ENCODE results near the gene C5orf63. TPM values are rescaled to one million over a fixed set of nuclear protein-coding genes. Genes with fewer than 3 reads are reported as not detected.

The C5orf63 gene
- total and polyA plus RNA-seq, 9 of the 15 experiments (the other 6 are each of a cell fraction or from before 2014, with no cell fraction given) = 1.8 to 24.6 (median 6.2) TPM

- TF ChIP-seq, protein P1, sequence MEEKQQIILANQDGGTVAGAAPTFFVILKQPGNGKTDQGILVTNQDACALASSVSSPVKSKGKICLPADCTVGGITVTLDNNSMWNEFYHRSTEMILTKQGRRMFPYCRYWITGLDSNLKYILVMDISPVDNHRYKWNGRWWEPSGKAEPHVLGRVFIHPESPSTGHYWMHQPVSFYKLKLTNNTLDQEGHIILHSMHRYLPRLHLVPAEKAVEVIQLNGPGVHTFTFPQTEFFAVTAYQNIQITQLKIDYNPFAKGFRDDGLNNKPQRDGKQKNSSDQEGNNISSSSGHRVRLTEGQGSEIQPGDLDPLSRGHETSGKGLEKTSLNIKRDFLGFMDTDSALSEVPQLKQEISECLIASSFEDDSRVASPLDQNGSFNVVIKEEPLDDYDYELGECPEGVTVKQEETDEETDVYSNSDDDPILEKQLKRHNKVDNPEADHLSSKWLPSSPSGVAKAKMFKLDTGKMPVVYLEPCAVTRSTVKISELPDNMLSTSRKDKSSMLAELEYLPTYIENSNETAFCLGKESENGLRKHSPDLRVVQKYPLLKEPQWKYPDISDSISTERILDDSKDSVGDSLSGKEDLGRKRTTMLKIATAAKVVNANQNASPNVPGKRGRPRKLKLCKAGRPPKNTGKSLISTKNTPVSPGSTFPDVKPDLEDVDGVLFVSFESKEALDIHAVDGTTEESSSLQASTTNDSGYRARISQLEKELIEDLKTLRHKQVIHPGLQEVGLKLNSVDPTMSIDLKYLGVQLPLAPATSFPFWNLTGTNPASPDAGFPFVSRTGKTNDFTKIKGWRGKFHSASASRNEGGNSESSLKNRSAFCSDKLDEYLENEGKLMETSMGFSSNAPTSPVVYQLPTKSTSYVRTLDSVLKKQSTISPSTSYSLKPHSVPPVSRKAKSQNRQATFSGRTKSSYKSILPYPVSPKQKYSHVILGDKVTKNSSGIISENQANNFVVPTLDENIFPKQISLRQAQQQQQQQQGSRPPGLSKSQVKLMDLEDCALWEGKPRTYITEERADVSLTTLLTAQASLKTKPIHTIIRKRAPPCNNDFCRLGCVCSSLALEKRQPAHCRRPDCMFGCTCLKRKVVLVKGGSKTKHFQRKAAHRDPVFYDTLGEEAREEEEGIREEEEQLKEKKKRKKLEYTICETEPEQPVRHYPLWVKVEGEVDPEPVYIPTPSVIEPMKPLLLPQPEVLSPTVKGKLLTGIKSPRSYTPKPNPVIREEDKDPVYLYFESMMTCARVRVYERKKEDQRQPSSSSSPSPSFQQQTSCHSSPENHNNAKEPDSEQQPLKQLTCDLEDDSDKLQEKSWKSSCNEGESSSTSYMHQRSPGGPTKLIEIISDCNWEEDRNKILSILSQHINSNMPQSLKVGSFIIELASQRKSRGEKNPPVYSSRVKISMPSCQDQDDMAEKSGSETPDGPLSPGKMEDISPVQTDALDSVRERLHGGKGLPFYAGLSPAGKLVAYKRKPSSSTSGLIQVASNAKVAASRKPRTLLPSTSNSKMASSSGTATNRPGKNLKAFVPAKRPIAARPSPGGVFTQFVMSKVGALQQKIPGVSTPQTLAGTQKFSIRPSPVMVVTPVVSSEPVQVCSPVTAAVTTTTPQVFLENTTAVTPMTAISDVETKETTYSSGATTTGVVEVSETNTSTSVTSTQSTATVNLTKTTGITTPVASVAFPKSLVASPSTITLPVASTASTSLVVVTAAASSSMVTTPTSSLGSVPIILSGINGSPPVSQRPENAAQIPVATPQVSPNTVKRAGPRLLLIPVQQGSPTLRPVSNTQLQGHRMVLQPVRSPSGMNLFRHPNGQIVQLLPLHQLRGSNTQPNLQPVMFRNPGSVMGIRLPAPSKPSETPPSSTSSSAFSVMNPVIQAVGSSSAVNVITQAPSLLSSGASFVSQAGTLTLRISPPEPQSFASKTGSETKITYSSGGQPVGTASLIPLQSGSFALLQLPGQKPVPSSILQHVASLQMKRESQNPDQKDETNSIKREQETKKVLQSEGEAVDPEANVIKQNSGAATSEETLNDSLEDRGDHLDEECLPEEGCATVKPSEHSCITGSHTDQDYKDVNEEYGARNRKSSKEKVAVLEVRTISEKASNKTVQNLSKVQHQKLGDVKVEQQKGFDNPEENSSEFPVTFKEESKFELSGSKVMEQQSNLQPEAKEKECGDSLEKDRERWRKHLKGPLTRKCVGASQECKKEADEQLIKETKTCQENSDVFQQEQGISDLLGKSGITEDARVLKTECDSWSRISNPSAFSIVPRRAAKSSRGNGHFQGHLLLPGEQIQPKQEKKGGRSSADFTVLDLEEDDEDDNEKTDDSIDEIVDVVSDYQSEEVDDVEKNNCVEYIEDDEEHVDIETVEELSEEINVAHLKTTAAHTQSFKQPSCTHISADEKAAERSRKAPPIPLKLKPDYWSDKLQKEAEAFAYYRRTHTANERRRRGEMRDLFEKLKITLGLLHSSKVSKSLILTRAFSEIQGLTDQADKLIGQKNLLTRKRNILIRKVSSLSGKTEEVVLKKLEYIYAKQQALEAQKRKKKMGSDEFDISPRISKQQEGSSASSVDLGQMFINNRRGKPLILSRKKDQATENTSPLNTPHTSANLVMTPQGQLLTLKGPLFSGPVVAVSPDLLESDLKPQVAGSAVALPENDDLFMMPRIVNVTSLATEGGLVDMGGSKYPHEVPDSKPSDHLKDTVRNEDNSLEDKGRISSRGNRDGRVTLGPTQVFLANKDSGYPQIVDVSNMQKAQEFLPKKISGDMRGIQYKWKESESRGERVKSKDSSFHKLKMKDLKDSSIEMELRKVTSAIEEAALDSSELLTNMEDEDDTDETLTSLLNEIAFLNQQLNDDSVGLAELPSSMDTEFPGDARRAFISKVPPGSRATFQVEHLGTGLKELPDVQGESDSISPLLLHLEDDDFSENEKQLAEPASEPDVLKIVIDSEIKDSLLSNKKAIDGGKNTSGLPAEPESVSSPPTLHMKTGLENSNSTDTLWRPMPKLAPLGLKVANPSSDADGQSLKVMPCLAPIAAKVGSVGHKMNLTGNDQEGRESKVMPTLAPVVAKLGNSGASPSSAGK (IDR thresholded peaks at IDR 0.05) = peak; percentile 68
- TF ChIP-seq CBX3 (IDR thresholded peaks at IDR 0.05; ENCODE audit: borderline replicate concordance in 1 of 2, low read length in 2 of 2) (no peak), ETV1 (tag; conservative IDR thresholded peaks at IDR 0.05; ENCODE audit: low read depth) (no peak), MAZ (CRISPR knock-in tag; conservative IDR thresholded peaks at IDR 0.05 in 1 of 2, IDR thresholded peaks at IDR 0.05 in 1 of 2) (peak in 1 of 2 experiments; percentile 26; a peak in 1 of 4 replicates), ELF4 (CRISPR knock-in tag; IDR thresholded peaks at IDR 0.05) (peak; percentile 62; the same call in 1 of the 2 replicates)
- TF ChIP-seq, protein P2, sequence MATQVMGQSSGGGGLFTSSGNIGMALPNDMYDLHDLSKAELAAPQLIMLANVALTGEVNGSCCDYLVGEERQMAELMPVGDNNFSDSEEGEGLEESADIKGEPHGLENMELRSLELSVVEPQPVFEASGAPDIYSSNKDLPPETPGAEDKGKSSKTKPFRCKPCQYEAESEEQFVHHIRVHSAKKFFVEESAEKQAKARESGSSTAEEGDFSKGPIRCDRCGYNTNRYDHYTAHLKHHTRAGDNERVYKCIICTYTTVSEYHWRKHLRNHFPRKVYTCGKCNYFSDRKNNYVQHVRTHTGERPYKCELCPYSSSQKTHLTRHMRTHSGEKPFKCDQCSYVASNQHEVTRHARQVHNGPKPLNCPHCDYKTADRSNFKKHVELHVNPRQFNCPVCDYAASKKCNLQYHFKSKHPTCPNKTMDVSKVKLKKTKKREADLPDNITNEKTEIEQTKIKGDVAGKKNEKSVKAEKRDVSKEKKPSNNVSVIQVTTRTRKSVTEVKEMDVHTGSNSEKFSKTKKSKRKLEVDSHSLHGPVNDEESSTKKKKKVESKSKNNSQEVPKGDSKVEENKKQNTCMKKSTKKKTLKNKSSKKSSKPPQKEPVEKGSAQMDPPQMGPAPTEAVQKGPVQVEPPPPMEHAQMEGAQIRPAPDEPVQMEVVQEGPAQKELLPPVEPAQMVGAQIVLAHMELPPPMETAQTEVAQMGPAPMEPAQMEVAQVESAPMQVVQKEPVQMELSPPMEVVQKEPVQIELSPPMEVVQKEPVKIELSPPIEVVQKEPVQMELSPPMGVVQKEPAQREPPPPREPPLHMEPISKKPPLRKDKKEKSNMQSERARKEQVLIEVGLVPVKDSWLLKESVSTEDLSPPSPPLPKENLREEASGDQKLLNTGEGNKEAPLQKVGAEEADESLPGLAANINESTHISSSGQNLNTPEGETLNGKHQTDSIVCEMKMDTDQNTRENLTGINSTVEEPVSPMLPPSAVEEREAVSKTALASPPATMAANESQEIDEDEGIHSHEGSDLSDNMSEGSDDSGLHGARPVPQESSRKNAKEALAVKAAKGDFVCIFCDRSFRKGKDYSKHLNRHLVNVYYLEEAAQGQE (IDR thresholded peaks at IDR 0.05; ENCODE audit: borderline replicate concordance) = peak; percentile 45; the same call in 1 of the 2 replicates
- TF ChIP-seq, protein P2 (CRISPR knock-in tag; IDR thresholded peaks at IDR 0.05; ENCODE audit: low read depth) = no peak
These were observed 11.4 kb upstream of the C5orf63 start (continued) for GRCh38 chr5:127084656-127085055.
